Endothelial cell of umbilical vein (primary cell): ENCODE measurements around the gene MYLK. TPM values are rescaled to one million over a fixed set of nuclear protein-coding genes. Genes with fewer than 3 reads are reported as not detected.

Source experiments
- BruUV-seq: library from RNA; stranded (reverse); fragments of 400-500 nt; replicated peaks from 2 replicates; lab custom pipeline; 2021; lab: Mats Ljungman, UMichigan
- CTCF ChIA-PET: fragments of 300-600, 350-600 bp; sonication (Branson Sonifier 250); formaldehyde crosslinking; loops from one replicate; lab custom pipeline; 2021; ENCODE audit warnings: antibody characterized with exemption, inconsistent platforms; lab: Charles Lee
- POLR2A ChIA-PET: fragments of 300-600, 350-600 bp; sonication (Branson Sonifier 250); formaldehyde crosslinking; loops from one replicate; lab custom pipeline; 2021; ENCODE audit warnings: antibody characterized with exemption, inconsistent platforms; lab: Charles Lee
- DNase-seq: peaks from one replicate; pipeline ENCODE4 v3.0.0-alpha.2; 2011; ENCODE audit warnings: low read depth, low spot score
- FAIRE-seq: peaks from 2 replicates; lab custom pipeline; 2011; peaks lifted over from hg19 to GRCh38; lab: Jason Lieb, UNC
- H2AFZ ChIP-seq: 2 replicates; pipeline ENCODE4 v1.6.0; 2012; ENCODE audit warnings: low read depth, low read length, control low read depth, inconsistent platforms
- H3K27ac ChIP-seq: 2 replicates; pipeline ENCODE4 v1.5.1; 2011; ENCODE audit warnings: low read depth, mild to moderate bottlenecking, control low read depth, low read length, moderate library complexity; ENCODE audit not compliant: insufficient read depth
- H3K27me3 ChIP-seq, 2 experiments: 2 replicates each; pipeline versions ENCODE4 v1.6.0 to v1.6.1; 2011; ENCODE audit warnings: low read length in 2 of 2, mixed read lengths in 1 of 2; ENCODE audit not compliant: control insufficient read depth in 2 of 2, insufficient read depth in 2 of 2
- H3K36me3 ChIP-seq, 2 experiments: 2 replicates in 1 of 2; 3 replicates in 1 of 2; pipeline ENCODE4 v1.5.1; 2011; ENCODE audit warnings: low read length in 2 of 2, mild to moderate bottlenecking in 1 of 2, moderate library complexity in 1 of 2; ENCODE audit not compliant: control insufficient read depth in 2 of 2, insufficient read depth in 2 of 2; ENCODE audit errors: extremely low read depth in 1 of 2
- H3K4me1 ChIP-seq: 3 replicates; pipeline ENCODE4 v1.5.1; 2011; ENCODE audit warnings: mild to moderate bottlenecking, low read length; ENCODE audit not compliant: control insufficient read depth, insufficient read depth; ENCODE audit errors: extremely low read depth
- H3K4me2 ChIP-seq: 2 replicates; pipeline ENCODE4 v1.6.1; 2011; ENCODE audit warnings: low read length, control low read depth, mixed read lengths; ENCODE audit not compliant: insufficient read depth
- H3K4me3 ChIP-seq, 3 experiments: fragments of 200-600 bp in 1 of 3; sonication (generic), shearing (Covaris generic) in 1 of 3; replicated peaks in 1 of 3; 2 replicates each; pipeline ENCODE4 v1.5.1; 2011 to 2016; ENCODE audit warnings: control low read depth in 3 of 3, low read length in 3 of 3, mild to moderate bottlenecking in 2 of 3, inconsistent platforms in 1 of 3, low read depth in 1 of 3, moderate library complexity in 1 of 3; ENCODE audit not compliant: insufficient read depth in 1 of 3
- H3K79me2 ChIP-seq: 2 replicates; pipeline ENCODE4 v1.6.0; 2012; ENCODE audit warnings: low read length, inconsistent platforms; ENCODE audit not compliant: control insufficient read depth, insufficient read depth
- H3K9ac ChIP-seq: replicated peaks from 2 replicates; pipeline ENCODE3; 2011; ENCODE audit warnings: low read length, control low read depth; ENCODE audit not compliant: insufficient read depth; ENCODE audit errors: extremely low read depth
- H3K9me1 ChIP-seq: replicated peaks from 3 replicates; pipeline ENCODE4 v1.6.0; 2011; ENCODE audit warnings: mild to moderate bottlenecking, low read length; ENCODE audit not compliant: control insufficient read depth, insufficient read depth; ENCODE audit errors: extremely low read depth
- H3K9me3 ChIP-seq: replicated peaks from 2 replicates; pipeline ENCODE4 v1.5.1; 2012; ENCODE audit warnings: low read length, inconsistent platforms; ENCODE audit not compliant: control insufficient read depth, insufficient read depth
- H4K20me1 ChIP-seq: replicated peaks from 2 replicates; pipeline ENCODE3; 2011; ENCODE audit warnings: mild to moderate bottlenecking, low read length; ENCODE audit not compliant: control insufficient read depth, insufficient read depth; ENCODE audit errors: extremely low read depth
- CTCF ChIP-seq, 2 donors: IDR thresholded peaks; 1 replicate in 1 of 2; 2 replicates in 1 of 2; pipeline ENCODE4 v1.5.1; 2011; ENCODE audit warnings: low read length in 2 of 2, mild to moderate bottlenecking in 2 of 2, moderate library complexity in 2 of 2, control low read depth in 1 of 2, inconsistent platforms in 1 of 2, low read depth in 1 of 2; ENCODE audit not compliant: insufficient read depth in 1 of 2; ENCODE audit errors: extremely low read depth in 1 of 2
- EZH2 ChIP-seq: IDR thresholded peaks from 2 replicates; pipeline ENCODE4 v1.6.1; 2012; ENCODE audit warnings: borderline replicate concordance, low read depth, mild to moderate bottlenecking, moderate library complexity, low read length, inconsistent platforms; ENCODE audit not compliant: severe bottlenecking
- FOS ChIP-seq: IDR thresholded peaks from 2 replicates; pipeline ENCODE4 v1.6.1; 2011; ENCODE audit warnings: mild to moderate bottlenecking, low read length, moderate library complexity, borderline replicate concordance; ENCODE audit not compliant: insufficient read depth
- GATA2 ChIP-seq: IDR thresholded peaks from 2 replicates; pipeline ENCODE4 v1.7.0; 2011; ENCODE audit warnings: low read depth, mild to moderate bottlenecking, moderate library complexity, mixed read lengths, low read length; ENCODE audit not compliant: insufficient read length, insufficient read depth
- JUN ChIP-seq: IDR thresholded peaks from 2 replicates; pipeline ENCODE4 v1.6.1; 2011; ENCODE audit warnings: borderline replicate concordance, low read depth; ENCODE audit not compliant: insufficient read length, insufficient read depth
- MAX ChIP-seq: IDR thresholded peaks from 2 replicates; pipeline ENCODE4 v1.6.1; 2011; ENCODE audit not compliant: insufficient read depth, insufficient read length
- MYC ChIP-seq: IDR thresholded peaks from one replicate; pipeline ENCODE4 v1.6.1; 2011; ENCODE audit warnings: mild to moderate bottlenecking, low read depth, low read length
- POLR2A ChIP-seq: IDR thresholded peaks from 2 replicates; pipeline ENCODE4 v1.6.1; 2012; ENCODE audit warnings: low read depth, mild to moderate bottlenecking, control low read depth, low read length
- POLR2AphosphoS5 ChIP-seq: IDR thresholded peaks from 2 replicates; pipeline ENCODE4 v1.6.1; 2012; ENCODE audit warnings: low read depth, mild to moderate bottlenecking, control low read depth, low read length, moderate library complexity; ENCODE audit not compliant: insufficient read depth
- dilution Hi-C: fragments of 300-500 bp; cut with MboI; formaldehyde crosslinking; loops from one replicate; pipeline ENCODE4 v1.15.0; 2019; ENCODE audit warnings: low sequenced_read_pairs; ENCODE audit not compliant: extremely low pct_ligation_motif_present
- intact Hi-C: fragments of 100-400 bp; cut with micrococcal nuclease; formaldehyde crosslinking; loops from one replicate; pipeline ENCODE4 v1.10.0; 2022
- polyA plus RNA-seq, 4 experiments: library from polyadenylated mRNA; depleted of rRNA in 3 of 4; stranded (reverse) in 3 of 4; unstranded in 1 of 4; fragments of >200 nt; gene quantifications; 2 replicates each; pipeline versions ENCODE4 v1.2.1 to v1.2.3, GENCODE V29; 2011 to 2012; ENCODE audit warnings: missing spikeins in 1 of 4
- total RNA-seq: library from RNA; stranded (reverse); gene quantifications from 2 replicates; pipeline ENCODE4 v1.2.3, GENCODE V29; 2021

The MYLK gene
- total and polyA plus RNA-seq, 2 donors (not counting 3 experiments of a cell fraction or from before 2014, with no cell fraction given): 10.0 to 22.2 TPM

GRCh38 chr3:123616593-123616992 lies 267.5 kb downstream of the MYLK start:
- no peak overlapping the region for H3K9ac ChIP-seq
- ChIA-PET POLR2A (no interaction called here), CTCF (interaction anchor here (1.3 kb wide), 1 partner anchor 26 kb away, joined by 4 read pairs; no protein-coding TSS in a partner anchor)
- H3K4me1 ChIP-seq: no peaks in the 10 kb centered on the region
- H3K4me2 ChIP-seq: no peak overlapping the region
- H3K79me2 ChIP-seq: no peaks in the 10 kb centered on the region
- dilution Hi-C loops (no loop called here), intact Hi-C loops (no loop called here)
- BruUV-seq: no TSS peak
- TF ChIP-seq CTCF (IDR thresholded peaks at IDR 0.05; ENCODE audit: extremely low read depth in 1 of 2, insufficient read depth in 1 of 2, low read depth in 1 of 2, low read length in 2 of 2): no peak
- no peak for TF ChIP-seq MYC
- no peak for TF ChIP-seq POLR2AphosphoS5
- TF ChIP-seq MAX: no peak
- TF ChIP-seq EZH2: no peak
- TF ChIP-seq POLR2A: no peak
- TF ChIP-seq JUN: no peak
- TF ChIP-seq GATA2: no peak
- no peak for TF ChIP-seq FOS
- no peaks in the 10 kb centered on the region for H3K9me1 ChIP-seq
- H2AFZ ChIP-seq: no peak overlapping the region
- H3K4me3 ChIP-seq: no peak overlapping the region
- no peaks in the 10 kb centered on the region for H4K20me1 ChIP-seq
- no peaks in the 10 kb centered on the region for H3K27me3 ChIP-seq
- H3K36me3 ChIP-seq: no peaks in the 10 kb centered on the region
- H3K9me3 ChIP-seq: no peaks in the 10 kb centered on the region
- no peak for FAIRE-seq
- H3K27ac ChIP-seq: no peak overlapping the region
- no peak for DNase-seq
